HEK293T (cell line): ENCODE results near the gene OR52N5.

Source experiments
- BHLHE40 ChIP-seq: fragments of 450-650 bp; IDR thresholded peaks from 2 replicates; pipeline ENCODE4 v1.6.1; 2016; ENCODE audit warnings: mild to moderate bottlenecking, moderate library complexity, borderline replicate concordance
- ELF4 ChIP-seq: fragments of 450-650 bp; IDR thresholded peaks from 2 replicates; pipeline ENCODE4 v1.6.1; 2017; ENCODE audit warnings: antibody characterized with exemption
- LEF1 ChIP-seq: fragments of 450-650 bp; IDR thresholded peaks from 2 replicates; pipeline ENCODE4 v1.6.1; 2017; ENCODE audit warnings: mild to moderate bottlenecking, borderline replicate concordance
- SP1 ChIP-seq: fragments of 450-650 bp; IDR thresholded peaks from 2 replicates; pipeline ENCODE4 v1.6.1; 2017
- TARDBP ChIP-seq: fragments of 450-650 bp; IDR thresholded peaks from 2 replicates; pipeline ENCODE4 v1.6.1; 2016
- ZNF384 ChIP-seq: fragments of 450-650 bp; IDR thresholded peaks from 2 replicates; pipeline ENCODE4 v1.6.1; 2016
- TF ChIP-seq, protein P1 (sequence below): fragments of 450-650 bp; IDR thresholded peaks from 2 replicates; pipeline ENCODE4 v1.6.1; 2016

DNA sequence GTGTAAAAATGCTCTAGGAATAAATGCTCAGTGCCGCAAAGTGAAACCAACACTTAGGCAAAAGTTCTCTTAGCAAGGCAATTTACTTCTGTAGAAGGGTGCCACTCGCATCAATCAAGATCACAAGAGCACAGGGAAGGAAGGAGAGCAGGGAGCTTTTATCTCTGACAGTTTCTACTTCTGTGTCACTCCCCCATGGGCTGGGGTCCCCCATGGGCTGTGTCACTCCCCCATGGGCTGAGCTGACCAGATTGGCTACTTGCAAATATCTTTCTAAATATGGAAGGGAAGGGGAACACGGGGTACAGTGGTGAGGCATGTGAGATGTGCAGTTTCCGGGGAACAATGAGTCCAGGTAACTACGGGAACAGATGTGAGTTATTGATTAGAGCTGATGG lies 26.0 kb upstream of the OR52N5 start:
- no peak for TF ChIP-seq BHLHE40
- TF ChIP-seq LEF1: no peak
- TF ChIP-seq TARDBP: no peak
- no peak for TF ChIP-seq ELF4
- TF ChIP-seq, protein P1, sequence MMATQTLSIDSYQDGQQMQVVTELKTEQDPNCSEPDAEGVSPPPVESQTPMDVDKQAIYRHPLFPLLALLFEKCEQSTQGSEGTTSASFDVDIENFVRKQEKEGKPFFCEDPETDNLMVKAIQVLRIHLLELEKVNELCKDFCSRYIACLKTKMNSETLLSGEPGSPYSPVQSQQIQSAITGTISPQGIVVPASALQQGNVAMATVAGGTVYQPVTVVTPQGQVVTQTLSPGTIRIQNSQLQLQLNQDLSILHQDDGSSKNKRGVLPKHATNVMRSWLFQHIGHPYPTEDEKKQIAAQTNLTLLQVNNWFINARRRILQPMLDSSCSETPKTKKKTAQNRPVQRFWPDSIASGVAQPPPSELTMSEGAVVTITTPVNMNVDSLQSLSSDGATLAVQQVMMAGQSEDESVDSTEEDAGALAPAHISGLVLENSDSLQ: no peak
- no peak for TF ChIP-seq ZNF384
- no peak for TF ChIP-seq SP1
